Osteocyte (in vitro differentiated cells): ENCODE data around the gene TMX2. TPM values are rescaled to one million over a fixed set of nuclear protein-coding genes. Genes with fewer than 3 reads are reported as not detected.

Source experiments
- DNase-seq: peaks from one replicate; pipeline ENCODE4 v3.0.0; 2021; ENCODE audit warnings: mixed read lengths; ENCODE audit not compliant: unreplicated experiment; ENCODE audit errors: extremely low spot score
- H3K27ac Mint-ChIP-seq: one replicate; pipeline ENCODE4 v1.8.0; 2021; ENCODE audit warnings: mild to moderate bottlenecking, mixed read lengths; ENCODE audit not compliant: unreplicated experiment
- H3K27me3 Mint-ChIP-seq: one replicate; pipeline ENCODE4 v1.8.0; 2021; ENCODE audit warnings: mixed read lengths; ENCODE audit not compliant: unreplicated experiment
- H3K36me3 Mint-ChIP-seq: one replicate; pipeline ENCODE4 v1.8.0; 2021; ENCODE audit warnings: mixed read lengths; ENCODE audit not compliant: unreplicated experiment
- H3K4me1 Mint-ChIP-seq: one replicate; pipeline ENCODE4 v1.8.0; 2021; ENCODE audit warnings: mixed read lengths; ENCODE audit not compliant: unreplicated experiment
- H3K4me3 Mint-ChIP-seq: one replicate; pipeline ENCODE4 v1.8.0; 2021; ENCODE audit warnings: mild to moderate bottlenecking, moderate library complexity, mixed read lengths; ENCODE audit not compliant: unreplicated experiment
- H3K9me3 Mint-ChIP-seq: one replicate; pipeline ENCODE4 v1.8.0; 2021; ENCODE audit warnings: mixed read lengths; ENCODE audit not compliant: unreplicated experiment
- CTCF ChIP-seq: fragments of 200-600 bp; sonication (generic); IDR thresholded peaks from 2 replicates; pipeline ENCODE4 v1.5.0; 2021; ENCODE audit warnings: antibody characterized with exemption, mild to moderate bottlenecking, moderate library complexity
- long read RNA-seq: library from polyadenylated mRNA; unstranded; transcript quantifications from one replicate; pipeline ENCODE4 v2.0.0, GENCODE V29; 2021
- total RNA-seq: library from RNA; stranded (reverse); gene quantifications from 2 replicates; pipeline ENCODE4 v1.2.1, GENCODE V29; 2021

TMX2 gene
- total RNA-seq: 61.9 and 62.2 TPM in 2 replicates
- long read RNA-seq, transcript TMX2-207 (8 exons, 1,697 nt): minor isoform, 19 of 562 reads
- long read RNA-seq, transcript TMX2-202 (7 exons, 1,521 nt): minor isoform, 63 of 562 reads
- long read RNA-seq, transcript TMX2-201 (8 exons, 1,631 nt): major isoform, 439 of 562 reads
- long read RNA-seq, partial matches to known transcripts: 3 of 562 reads
- long read RNA-seq, other reads (novel, unspliced or antisense): 33 of 562 reads

- TF ChIP-seq CTCF: no peak
- Mint-ChIP-seq H3K9me3 (no peaks in the 10 kb centered on the region), H3K36me3 (peaks cover 4% of the 10 kb centered on the region), H3K4me3 (peak within 1 kb of the TSS; percentile 98), H3K4me1 (peaks cover 40% of the 10 kb centered on the region), H3K27me3 (no peaks in the 10 kb centered on the region), H3K27ac (peak within 1 kb of the TSS; percentile 93)
- peak; percentile 96 for DNase-seq
These were observed at the start of gene TMX2 for GRCh38 chr11:57712256-57713150. Gene TMX2 (plus strand): TSS chr11:57712593. CDS start chr11:57712619, 26 bp downstream.

- TF ChIP-seq CTCF: no peak
- peaks cover 13% of the 10 kb centered on the region for H3K36me3 Mint-ChIP-seq
- H3K4me1 Mint-ChIP-seq: peaks cover 16% of the 10 kb centered on the region
- H3K9me3 Mint-ChIP-seq: no peaks in the 10 kb centered on the region
- no peak overlapping the region for H3K27ac Mint-ChIP-seq
- H3K4me3 Mint-ChIP-seq: no peak overlapping the region
- no peak for DNase-seq
- H3K27me3 Mint-ChIP-seq: no peaks in the 10 kb centered on the region
These were observed 49.5 kb upstream of the TMX2 start for GRCh38 chr11:57662893-57663292.

- Mint-ChIP-seq H3K9me3 (no peaks in the 10 kb centered on the region), H3K27me3 (no peaks in the 10 kb centered on the region), H3K27ac (no peak overlapping the region), H3K4me3 (no peak overlapping the region), H3K36me3 (peaks cover 13% of the 10 kb centered on the region), H3K4me1 (peaks cover 13% of the 10 kb centered on the region)
- TF ChIP-seq CTCF: no peak
- DNase-seq: no peak
These were observed 48.4 kb upstream of the TMX2 start for GRCh38 chr11:57663975-57664374.

GRCh38 chr11:57667117-57667735 lies 45.2 kb upstream of the TMX2 start:
- H3K36me3 Mint-ChIP-seq: peaks cover 5% of the 10 kb centered on the region

More at GRCh38 chr11:57667117-57667735, 45.2 kb upstream of the TMX2 start:
- no peak for TF ChIP-seq CTCF
- H3K9me3 Mint-ChIP-seq: no peaks in the 10 kb centered on the region
- peak overlapping the region; percentile 100 for H3K27ac Mint-ChIP-seq
- DNase-seq: peak; percentile 98
- peaks cover 24% of the 10 kb centered on the region for H3K4me1 Mint-ChIP-seq
- H3K27me3 Mint-ChIP-seq: no peaks in the 10 kb centered on the region
- peak overlapping the region; percentile 98 for H3K4me3 Mint-ChIP-seq
